GM21528 (cell line): ENCODE measurements around the gene ARAP1.

ENCODE experiments used
- ATAC-seq: cut with Tn5 transposase; IDR thresholded peaks from one replicate; pipeline ENCODE4 v1.9.1; 2021; ENCODE audit warnings: mild to moderate bottlenecking, moderate library complexity; ENCODE audit not compliant: unreplicated experiment, low FRiP score

ARAP1 gene

DNA sequence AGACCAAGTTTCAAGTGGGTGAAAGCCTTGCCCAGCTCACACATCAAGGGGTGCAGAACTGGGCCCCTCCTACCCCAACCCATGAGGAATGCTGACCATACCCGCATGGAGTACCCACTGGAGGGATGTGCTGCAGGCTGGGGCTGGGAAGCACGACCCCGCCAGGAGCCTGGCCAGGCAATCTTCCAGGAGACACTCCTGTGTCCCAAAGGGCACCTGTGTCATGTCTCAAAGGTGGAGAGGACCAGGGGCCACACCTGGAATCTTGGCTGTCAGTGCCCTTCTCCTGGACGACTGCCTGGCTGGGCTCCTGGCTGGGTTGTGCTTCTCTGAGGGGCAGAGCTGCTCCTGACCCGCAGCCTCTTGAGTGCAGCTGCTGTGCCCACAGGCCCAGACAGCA is 6.7 kb downstream of the ARAP1 start:
- no peak for ATAC-seq

DNA sequence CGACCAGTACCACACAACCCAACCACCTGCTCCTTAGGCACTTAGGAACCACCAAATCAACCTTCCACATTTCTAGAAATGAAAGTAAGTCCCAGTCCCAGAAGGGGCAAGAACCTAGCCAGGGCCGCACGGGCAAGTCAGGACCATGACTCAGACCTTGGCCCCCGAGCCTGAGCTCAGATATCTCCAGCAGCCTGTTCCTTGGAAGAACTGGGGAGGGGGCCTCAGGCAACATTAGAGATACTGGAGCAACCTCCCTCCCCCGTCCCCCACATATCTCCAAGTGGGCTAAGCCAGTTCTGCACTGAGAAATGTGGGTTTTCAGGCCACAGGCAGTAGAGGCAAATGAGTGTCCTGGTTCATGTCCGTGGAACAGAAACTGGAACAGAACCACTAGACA is 7.7 kb downstream of the ARAP1 start:
- no peak for ATAC-seq

DNA sequence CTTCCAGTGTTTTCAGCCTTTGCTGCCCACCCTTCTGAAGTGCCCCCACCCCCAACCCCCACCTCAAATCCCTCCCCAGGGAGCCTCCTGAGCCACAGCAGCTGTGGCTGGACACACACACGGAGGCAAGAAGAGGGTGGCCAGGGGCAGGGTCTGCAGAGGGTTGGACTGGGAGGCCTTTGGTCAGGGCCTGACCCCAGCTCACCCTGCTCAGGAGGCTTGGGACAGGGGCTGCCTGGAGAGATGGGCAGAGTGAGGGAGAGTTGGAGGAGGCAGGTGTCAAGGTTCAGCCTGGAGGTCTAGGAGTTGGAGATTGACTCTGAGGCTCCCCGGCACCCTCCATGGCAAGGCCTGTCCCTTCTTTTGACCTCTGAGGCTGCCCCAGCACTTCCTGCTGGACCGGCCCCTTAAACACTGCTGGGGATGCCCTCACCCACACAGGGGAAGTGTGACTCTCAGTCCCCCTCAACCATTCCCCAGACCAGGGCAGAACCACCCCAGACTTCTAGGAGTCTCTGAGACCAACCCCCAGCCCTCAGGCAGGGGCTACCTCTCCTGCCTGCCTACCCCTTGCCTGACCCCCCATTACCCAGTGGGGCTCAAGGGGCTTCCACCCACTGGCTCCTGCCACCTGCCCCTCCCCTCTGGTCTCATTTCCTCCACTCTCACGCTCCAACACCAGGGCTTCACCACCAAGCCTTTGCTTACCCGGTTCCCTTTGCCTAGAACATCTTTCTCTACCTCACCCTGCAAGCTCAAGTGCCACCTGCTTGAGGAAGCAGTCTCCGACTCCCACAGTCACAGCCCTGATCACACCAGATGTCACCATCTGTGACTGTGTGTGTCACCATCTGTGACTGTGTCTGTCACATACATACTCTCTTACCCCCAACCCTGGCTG is 8.6 kb downstream of the ARAP1 start:
- ATAC-seq: peak; percentile 50

DNA sequence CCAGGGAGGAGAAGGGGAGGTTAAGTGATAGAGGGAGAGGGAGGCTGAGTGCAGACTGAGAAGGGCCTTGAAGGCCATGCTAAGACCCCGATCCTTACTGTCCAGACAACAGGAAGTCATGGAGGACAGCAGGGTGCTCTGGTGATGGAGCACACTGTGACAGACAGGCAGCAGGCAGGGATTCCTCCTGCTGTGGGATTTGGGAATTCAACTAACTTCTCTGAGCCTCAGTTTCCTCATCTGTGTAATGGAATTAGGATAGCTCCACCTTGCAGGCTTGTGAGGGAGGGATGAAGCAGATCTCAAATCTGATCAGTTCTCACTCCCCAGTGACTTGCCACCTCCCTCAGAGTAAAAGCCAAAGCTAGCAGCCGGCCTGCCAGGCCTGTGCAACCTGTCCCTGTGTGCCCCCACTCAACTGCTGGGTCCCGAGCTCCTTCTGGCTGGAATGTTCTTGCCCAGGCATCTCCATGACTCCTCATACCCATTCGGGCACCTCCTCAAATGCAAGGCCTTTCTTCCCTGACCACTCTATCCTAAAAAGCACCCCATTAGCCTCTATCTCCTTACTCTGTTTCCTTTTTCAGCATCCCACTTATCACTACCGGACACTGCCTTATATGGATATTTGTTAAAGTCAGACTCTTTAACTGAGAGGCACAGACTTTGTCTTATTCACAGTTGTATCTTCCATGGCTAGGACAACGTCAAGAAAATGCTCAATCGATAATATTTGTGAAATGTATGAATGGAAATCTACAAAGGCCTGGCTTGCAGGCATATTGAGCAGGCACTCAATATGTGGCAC is 9.5 kb downstream of the ARAP1 start:
- no peak for ATAC-seq

DNA sequence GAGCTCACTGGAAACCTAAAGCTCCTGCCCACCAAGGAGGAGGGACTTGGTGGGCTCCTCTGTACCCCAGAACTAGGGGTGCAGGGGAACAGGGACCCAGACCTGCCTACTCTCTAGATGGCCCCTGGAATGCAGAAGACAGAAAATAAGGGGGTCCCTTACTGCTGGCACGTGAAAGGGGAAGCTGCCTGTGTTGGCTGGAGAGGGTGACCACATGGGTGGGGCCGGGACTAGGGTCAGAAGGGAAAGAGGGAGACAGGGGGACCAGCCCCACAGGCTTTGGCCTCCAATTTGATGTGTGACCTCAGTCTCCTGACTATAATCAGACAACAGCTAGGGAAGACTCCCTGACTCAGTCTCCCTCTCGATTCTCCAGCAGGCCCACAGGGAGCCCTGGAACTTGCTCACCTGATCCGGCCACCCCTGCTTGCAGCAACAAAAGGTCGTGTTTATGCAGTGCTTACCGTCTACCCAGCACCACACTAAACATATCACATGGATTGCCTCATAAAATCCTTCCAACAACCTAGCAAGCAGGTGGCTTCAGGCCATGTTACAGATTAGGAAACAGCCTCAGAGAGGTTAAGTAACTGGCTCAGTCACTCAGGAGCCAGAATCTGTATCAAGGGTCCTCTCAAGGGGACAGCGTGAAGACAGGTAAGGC is 10.2 kb downstream of the ARAP1 start:
- no peak for ATAC-seq

DNA sequence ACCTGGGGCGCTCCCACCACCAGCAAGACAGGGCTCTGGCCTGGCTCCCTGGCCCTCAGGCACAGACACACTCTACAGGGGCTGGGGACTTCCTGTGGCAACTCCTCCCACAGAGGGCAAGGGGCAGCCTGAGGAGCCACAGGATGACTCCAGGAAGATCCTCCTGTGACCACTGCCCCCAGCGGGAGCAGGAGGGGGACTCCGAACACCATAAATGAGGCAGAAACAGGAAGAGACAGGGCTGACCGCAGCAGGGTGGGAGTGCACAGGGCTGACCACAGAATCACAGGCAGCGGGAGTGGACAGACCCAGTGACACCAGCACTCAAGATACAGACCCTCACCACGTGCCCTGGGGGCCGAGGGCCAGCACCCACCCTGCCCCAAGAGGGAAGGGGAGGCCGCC is 10.8 kb downstream of the ARAP1 start:
- no peak for ATAC-seq

DNA sequence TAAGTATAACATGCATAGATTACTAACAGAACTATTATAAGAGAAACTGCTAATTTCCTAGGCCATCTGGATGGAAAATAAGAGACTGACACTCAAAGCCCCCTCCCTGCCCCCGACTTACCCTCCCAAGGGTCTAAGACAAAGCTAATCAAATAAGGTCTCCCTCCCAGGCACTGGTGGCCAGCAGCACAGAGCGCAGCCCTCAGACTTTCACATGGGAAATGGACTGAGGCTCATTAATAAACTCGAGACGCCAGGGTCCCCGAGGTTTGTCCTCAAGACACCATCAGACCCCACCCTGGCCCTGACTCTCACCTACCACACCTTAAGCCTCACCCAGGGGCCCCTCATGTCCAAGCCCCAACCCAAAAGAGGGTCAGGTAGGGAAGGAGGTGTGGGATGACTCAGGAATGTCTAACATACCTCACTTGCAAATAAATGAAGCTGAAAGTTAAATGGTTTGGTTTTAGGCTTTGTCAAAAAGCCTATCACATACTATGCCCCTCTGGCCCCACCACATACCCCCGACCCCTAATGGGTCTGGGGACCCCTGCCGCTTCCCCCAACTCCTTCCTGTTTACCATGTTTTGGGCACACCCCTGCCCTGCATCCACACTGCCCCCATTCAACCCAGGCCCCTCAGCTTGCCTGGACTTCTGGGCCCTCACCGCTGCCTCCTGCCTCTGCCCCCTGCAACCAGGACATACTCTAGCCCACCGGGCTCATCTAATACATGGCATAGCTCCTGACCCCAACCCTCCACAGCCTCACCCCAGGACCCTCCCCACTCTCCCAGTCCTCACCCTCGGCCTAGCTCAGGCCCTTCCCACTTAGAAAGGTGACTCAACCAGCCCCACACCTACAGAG is 11.4 kb downstream of the ARAP1 start:
- no peak for ATAC-seq

DNA sequence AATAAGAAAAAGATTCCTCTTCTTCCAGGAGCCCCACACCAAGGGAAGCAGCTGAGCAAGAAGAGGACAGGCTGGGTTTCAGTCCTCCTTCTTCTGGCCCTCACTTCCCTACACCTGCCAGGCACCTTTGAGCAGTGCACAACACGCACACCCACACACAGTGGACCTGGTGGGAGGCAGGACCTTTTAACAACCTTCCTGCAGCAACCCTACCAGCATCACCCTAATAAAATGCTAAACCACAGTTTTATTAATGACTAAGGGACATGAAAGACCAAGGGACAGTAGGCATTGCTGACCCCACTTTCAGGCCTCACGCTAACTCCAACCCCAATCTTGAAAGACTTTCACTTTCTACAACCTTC is 12.2 kb downstream of the ARAP1 start:
- no peak for ATAC-seq

DNA sequence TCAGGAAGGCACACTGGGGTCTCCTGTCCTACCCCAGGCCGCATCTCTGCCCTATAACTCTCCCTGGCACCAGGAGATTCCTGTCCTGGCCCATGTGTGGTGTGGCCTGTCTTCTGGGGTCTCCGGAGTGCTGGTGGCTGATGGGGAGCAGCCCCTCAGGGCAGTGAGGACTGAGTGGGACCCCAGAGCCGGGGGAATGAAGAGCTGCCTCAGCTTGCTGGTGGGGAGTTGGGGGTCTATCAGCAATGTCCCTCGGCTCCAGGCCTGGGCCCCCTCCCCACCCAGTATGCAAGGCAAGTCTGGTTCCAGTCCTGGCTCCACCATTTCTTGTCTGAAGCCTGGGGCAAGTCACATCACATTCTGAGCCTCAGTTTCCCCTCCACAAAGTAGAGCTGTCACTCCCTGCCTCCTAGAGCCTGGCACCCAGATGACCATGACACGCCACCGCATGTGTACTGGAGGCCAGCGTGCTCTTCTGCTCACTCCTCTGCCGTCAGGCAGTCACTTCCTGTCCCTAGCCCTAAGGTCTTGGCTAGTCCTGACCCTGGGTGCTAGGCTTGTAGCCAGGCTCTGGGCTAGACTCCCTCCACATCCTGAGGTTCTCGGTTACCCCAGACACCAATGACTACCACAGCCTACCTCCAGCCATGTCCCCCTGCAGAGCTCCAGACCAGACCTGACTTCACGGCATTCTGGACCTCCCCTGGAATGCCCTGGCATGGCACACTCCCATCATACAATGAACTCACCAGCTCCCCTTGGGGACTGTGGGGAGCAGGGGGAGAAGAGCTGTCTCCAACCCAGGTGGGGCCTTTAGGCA is 12.8 kb downstream of the ARAP1 start:
- no peak for ATAC-seq

DNA sequence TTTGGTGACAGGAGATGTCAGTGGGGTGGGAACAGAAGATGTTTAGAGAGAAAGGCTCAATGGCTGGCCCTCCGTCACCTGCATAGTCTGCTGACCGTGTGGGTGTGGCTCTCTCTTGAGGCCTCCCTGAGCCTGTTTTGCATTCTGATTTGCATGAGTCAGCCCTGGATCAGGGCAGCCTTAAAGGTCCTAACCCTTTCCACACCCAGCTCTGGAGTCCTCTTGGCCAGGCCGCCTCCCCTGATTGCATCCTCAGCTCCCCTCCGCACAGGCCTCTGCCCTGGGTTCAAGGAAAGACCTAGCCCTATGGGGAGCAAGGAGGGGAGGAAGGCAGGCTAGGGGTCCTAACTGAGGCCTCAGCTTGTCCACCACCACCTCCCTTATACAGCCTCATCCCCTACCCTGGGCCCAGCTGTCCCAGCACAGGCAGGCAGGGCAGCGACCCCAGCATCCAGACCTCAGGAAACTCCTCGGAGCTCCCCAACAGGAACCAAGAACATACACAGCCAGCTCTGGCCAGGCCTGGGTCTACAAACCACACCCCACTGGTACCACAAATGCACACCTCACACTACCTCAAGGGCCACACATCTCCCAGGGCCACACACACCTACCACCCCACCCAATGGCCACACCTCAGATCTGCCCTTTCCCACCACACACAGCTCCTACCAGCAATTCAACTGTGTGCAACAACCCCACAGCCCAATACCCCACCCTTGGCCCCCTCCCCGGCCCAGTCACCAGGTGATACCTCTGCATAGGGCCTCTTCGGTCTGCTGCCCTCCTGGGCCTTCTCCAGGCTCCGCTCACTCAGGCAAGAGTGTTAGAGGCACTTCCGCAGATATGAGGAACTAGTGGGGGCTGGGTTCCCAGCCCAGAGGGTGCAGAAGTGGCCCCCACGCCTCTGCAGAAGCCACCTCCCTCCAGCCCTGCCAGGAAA is 13.7 kb downstream of the ARAP1 start:
- no peak for ATAC-seq

DNA sequence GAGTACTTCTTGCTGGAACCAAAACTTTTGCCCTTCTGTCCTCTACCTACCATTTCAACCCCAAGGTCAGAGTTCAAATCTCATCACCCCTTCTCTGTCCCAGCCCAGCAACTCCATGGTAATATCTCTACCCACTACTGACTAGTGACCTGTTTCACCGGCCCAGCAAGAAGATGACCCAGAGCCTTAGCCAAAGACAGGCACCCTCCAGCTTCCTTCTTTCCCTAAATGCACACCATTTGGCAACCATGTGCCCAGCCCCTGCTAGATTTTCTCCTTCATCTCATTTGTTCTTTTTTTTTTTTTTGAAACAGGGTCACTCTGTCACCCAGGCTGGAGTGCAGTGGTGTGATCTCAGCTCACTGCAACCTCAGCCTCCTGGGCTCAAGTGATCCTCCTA is 14.9 kb downstream of the ARAP1 start:
- ATAC-seq: no peak

DNA sequence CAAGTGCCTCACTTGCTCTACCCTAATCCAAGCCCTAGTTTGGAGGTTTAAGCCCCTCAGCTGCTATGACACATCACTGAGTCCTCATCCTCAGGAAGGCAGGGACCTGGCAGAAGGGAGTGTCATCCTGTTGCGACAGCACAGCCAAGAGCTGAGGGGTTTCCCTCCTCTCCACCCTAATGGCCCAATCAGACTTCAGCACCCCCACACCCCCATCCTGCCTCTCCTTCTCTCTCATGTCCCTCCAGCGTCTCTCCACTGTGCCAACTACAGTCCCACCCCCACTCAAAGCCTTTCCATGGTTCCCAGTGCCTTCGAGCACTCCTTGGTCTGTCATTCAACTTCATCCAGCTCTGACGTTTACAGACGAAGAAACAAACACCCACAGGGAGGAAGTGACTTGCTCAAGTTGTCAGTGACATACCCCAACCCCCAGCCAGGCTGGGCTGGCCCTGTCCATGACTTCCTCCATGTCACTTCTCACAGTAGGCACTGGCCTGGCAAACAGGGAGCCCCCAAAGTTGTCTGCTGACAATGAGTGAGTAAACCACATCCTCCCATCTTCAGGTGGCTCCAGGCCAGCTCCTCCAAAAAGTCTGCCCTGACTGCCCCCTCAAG is 15.6 kb downstream of the ARAP1 start:
- no peak for ATAC-seq

DNA sequence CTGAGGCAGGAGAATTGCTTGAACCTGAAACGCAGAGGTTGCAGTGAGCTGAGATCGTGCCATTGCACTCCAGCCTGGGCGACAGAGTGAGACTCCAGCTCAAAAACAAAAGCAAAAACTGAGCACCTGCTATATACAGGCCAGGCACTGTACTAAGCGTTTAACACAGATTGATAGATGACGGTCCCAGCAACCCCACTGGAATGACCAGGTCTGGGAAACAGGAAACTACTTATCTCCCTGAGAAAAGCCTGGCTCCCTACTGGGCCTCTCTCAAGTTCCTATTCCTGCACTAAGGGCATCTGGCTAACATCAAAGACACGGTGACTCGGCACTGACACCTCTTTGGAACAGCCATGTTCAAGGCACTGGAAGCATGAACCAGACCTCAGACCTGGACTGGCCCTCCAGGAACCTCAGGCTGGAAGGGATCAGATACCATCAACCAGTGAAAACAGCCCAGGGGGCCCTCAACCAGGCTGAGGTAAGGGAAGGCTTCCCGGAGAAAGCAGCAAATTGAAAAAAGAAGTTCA is 16.6 kb downstream of the ARAP1 start:
- no peak for ATAC-seq

DNA sequence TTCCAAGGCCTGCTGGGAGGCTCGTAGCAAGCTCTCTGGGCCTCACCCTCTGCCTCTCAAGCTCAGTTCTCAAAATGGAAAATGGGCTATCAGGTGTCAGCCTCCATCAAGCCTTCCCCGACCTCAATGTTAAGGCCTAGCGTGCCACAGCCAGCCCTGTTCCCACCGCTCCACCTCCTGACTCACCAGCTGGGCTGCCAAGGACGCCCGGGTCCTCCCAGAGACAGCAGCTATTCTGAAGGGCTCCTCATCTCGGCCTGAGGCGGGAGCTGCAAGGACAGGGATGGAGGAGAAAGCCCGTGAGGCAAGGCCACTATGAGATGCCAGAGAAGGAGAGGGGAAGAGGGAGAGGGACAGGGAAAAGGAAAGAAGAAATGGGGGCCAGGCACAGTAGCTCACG is 19.9 kb downstream of the ARAP1 start:
- no peak for ATAC-seq

DNA sequence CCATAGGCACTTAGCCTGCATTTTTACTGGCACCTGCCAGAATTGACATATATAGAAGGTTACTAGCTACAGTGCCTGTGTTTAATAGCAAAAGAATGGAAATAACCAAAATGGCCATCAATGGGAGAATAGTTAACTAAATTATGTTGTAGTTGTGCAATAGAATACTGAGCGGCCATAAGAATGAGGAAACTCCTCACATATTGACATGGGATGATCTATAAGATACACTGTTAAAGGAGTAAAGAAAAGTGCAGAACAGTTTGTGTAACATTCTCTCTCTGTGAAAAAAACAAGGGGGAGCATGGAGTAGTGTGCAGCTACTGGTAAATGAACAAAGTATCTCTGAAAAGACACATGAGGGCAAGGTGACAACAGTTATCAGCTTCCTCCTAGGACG is 21.5 kb downstream of the ARAP1 start:
- ATAC-seq: no peak

DNA sequence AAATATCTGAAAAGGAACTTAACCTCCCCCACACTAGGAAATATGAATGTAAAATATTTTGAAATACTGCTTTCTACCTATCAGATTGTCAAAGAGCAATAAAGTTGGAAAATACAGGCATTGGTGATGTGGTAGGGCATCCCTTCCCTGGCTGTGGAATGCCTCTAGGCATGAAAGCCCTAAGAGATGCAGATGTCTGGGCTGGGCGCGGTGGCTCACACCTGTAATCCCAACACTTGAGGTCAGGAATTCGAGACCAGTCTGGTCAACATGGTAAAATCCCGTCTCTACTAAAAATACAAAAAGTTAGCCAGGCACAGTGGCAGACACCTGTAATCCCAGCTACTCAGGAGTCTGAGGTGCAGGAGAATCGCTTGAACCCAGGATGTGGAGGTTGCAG is 22.0 kb downstream of the ARAP1 start:
- ATAC-seq: no peak

DNA sequence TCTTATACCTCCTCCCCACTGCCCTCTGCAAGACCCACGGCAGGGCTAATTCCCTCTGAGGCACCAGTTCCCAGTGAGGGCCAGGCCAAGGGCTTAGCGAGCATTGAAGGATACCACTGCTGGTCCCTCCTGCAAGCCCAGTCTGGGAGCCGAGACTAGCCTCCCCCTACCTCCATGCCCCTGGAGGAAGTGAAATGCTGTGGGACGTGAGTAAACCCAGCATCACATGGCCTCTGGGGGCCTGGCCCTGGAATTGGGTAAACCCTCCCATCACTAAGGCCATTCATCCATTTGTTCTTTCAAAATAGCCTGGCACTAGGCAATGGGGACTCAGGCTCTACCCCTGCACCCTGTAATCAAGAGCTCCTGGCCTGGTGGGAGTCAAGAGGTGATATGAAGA is 24.7 kb downstream of the ARAP1 start:
- ATAC-seq: no peak
